Measurements from ENCODE around the gene SLC7A6. TPM values are rescaled to one million over a fixed set of nuclear protein-coding genes. Genes with fewer than 3 reads are reported as not detected.

Gene SLC7A6
- total and polyA plus RNA-seq, 5 donors, result 25.0 to 60.7 (median 45.0) TPM

DNA sequence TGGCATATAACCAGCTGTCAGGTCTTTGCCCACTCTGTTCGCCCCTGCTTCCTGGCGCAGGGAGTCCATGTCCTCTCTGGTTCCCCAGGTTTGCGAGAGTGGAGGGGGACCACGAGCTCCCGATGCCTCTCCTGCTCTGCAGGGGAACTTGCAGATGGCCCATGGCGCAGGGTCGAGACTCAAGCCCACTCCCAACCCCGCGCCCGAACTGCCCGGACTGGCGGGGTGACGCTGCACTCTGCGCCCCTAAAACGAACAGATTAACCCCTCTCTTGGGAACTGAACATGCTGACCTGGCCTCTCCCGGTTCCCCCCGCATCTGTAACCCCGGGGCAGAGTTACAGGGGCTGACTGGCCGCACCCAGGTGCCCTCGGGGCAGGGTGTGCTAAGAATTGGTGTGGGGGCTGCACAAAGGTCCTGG is 19.8 kb upstream of the SLC7A6 start:
- 8% methylated on average over 20 of the region's 20 CpGs for WGBS
- Histone ChIP-seq H3K27me3 (ENCODE audit: control insufficient read depth, insufficient read depth) (no peaks in the 10 kb centered on the region), H3K4me3 (ENCODE audit: low read length) (peak overlapping the region; percentile 68), H3K4me1 (ENCODE audit: control insufficient read depth, insufficient read depth, low read length) (peaks cover 19% of the 10 kb centered on the region), H3K27ac (ENCODE audit: low read length) (no peak overlapping the region), H3K9me3 (ENCODE audit: control insufficient read depth, low read length) (no peaks in the 10 kb centered on the region)
- DNase-seq (peak in 1 of 3 donors; percentile 54), ATAC-seq (no peak)
- intact Hi-C loops (cut with DNase I), result loop anchor here in 3 of 4 donors (5.0 to 10.0 kb wide), 2 partner anchors 83 to 270 kb away; no protein-coding TSS in a partner anchor

DNA sequence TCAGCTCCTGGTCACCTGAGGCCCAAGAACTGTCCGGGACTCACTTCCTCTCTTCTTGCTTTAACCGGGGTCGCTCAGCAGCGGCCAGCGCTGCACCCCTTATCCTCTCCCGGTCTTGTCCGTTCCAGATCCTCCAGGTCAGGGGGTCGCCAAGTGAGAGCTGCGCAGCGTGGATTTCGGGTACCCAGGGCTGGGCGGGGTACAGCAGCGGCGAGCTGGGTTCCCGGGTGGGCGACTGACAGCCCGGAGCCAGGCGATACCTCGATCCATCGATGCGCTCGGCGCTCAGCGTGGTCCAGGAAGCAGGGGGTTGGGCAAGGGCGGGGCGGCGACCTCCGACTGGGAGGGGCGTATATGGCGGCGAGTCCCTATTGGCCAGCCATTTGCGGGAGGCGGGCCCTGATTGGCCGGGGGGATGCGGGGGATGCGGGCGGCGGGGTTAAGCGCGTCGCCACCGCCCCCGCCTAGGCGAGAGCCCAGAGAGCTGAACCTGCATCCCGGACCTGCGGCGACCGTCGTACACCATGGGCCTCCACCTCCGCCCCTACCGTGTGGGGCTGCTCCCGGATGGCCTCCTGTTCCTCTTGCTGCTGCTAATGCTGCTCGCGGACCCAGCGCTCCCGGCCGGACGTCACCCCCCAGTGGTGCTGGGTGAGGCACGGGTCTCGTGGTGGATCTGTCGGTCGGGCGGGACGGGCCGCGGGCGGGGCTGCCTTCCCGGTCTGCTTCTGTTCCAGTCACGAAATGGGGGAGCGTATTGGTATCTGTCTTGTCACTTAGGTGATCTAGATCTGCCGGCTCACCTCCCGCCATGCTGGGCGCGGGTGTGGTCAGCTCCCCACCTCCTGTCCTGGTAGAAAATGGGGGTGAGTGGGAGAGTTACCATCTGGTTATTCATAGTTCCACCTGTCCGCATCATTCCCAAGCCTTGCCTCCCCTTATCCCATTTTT is 19.1 kb upstream of the SLC7A6 start, which contains the start of gene PLA2G15:
Gene PLA2G15 (plus strand): TSS at position 471 of the 951 bp plus-strand sequence. CDS start 54 bp downstream, at position 525.
- H3K4me1 ChIP-seq (ENCODE audit: control insufficient read depth, insufficient read depth, low read length), result peaks cover 19% of the 10 kb centered on the region
- DNase-seq, result peak; percentile 97 to 99 (median 99)
- under 1% methylated on average over 75 of the region's 75 CpGs for WGBS
- ATAC-seq, result peak; percentile 97
- H3K27me3 ChIP-seq (ENCODE audit: control insufficient read depth, insufficient read depth), result no peaks in the 10 kb centered on the region
- no peaks in the 10 kb centered on the region for H3K9me3 ChIP-seq (ENCODE audit: control insufficient read depth, low read length)
- intact Hi-C loops (cut with DNase I), result loop anchor here in 3 of 4 donors (5.0 to 10.0 kb wide), 2 partner anchors 82 to 270 kb away; no protein-coding TSS in a partner anchor
- H3K4me3 ChIP-seq (ENCODE audit: low read length), result peak within 1 kb of the TSS; percentile 68
- H3K27ac ChIP-seq (ENCODE audit: low read length), result peak within 1 kb of the TSS; percentile 67

DNA sequence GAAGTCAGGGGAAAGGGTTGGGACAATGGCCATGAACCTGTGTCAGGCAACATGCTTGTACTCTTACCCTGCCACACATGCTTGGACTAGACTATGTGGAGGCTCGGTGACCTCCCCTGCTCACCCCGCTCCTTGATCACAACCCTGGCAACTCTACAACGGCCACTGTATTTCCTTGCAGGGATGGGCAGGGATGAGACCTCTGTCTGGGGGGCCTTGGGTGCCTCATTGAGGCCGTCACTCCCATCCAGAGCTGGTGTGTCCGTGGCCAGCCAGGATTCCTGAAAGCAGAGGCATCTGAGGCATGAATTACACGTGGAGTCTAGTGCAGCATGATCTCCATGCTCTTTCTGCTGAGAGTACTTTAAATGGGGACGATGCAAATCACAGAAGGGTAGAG is 18.2 kb upstream of the SLC7A6 start:
- Histone ChIP-seq H3K27ac (ENCODE audit: low read length) (peak overlapping the region; percentile 67), H3K4me1 (ENCODE audit: control insufficient read depth, insufficient read depth, low read length) (peaks cover 19% of the 10 kb centered on the region), H3K27me3 (ENCODE audit: control insufficient read depth, insufficient read depth) (no peaks in the 10 kb centered on the region), H3K4me3 (ENCODE audit: low read length) (peak overlapping the region; percentile 68), H3K9me3 (ENCODE audit: control insufficient read depth, low read length) (no peaks in the 10 kb centered on the region)
- 74% methylated on average over 7 of the region's 7 CpGs for WGBS
- peak in 1 of 3 donors; percentile 41 for DNase-seq
- no peak for ATAC-seq
- intact Hi-C loops (cut with DNase I), result loop anchor here in 1 of 4 donors (10.0 kb wide), 1 partner anchor 269 kb away; no protein-coding TSS in a partner anchor

DNA sequence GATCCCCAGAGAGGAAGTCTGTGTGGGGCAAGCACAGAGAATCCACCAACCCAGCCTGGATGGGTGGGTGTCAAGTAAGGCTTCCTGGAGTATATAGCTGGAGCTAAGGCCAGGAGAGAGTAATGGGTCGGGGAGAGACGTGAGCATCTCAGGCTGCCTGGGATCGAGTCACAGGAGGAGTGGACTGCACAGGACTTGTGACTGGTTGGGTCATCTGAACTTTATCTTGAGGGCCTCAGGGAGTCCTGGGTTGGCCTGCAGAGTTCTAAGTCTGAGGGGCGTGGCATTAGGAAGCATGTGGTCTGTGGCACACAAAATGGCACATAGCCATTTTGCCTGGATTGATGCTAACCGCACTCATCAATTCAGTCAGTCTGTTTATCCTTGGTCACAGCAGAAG is 17.7 kb upstream of the SLC7A6 start:
- no peak for ATAC-seq
- Histone ChIP-seq H3K4me1 (ENCODE audit: control insufficient read depth, insufficient read depth, low read length) (peaks cover 19% of the 10 kb centered on the region), H3K9me3 (ENCODE audit: control insufficient read depth, low read length) (no peaks in the 10 kb centered on the region), H3K27ac (ENCODE audit: low read length) (peak overlapping the region; percentile 67), H3K4me3 (ENCODE audit: low read length) (no peak overlapping the region), H3K27me3 (ENCODE audit: control insufficient read depth, insufficient read depth) (no peaks in the 10 kb centered on the region)
- 68% methylated on average over 5 of the region's 5 CpGs for WGBS
- intact Hi-C loops (cut with DNase I), result loop anchor here in 1 of 4 donors (10.0 kb wide), 1 partner anchor 268 kb away; no protein-coding TSS in a partner anchor
- peak in 1 of 3 donors; percentile 23 for DNase-seq

DNA sequence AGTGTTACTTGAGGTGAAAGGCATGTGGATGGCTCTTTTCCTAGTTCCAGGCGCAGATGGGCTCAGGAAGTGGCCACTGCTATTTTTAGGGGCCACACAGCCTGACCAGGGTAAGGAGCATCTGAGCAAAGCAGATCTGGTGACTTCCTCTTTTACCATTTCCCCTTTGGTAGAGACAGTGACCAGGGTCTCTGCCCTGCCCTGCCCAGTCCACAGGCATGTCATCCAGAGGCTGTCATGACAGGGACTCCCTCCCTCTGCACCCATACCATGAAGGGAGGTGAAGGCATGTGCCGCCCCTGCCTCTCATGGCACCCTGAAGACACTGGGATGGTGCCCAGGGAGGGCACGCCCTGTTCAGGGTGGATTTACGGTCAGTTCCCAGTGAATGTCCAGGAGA is 16.9 kb upstream of the SLC7A6 start:
- DNase-seq (peak in 2 of 3 donors; percentile 59 to 60), ATAC-seq (peak; percentile 5)
- intact Hi-C loops (cut with DNase I), result loop anchor here in 1 of 4 donors (10.0 kb wide), 1 partner anchor 267 kb away; no protein-coding TSS in a partner anchor
- WGBS, result 74% methylated on average over 4 of the region's 4 CpGs
- Histone ChIP-seq H3K9me3 (ENCODE audit: control insufficient read depth, low read length) (no peaks in the 10 kb centered on the region), H3K27ac (ENCODE audit: low read length) (peak overlapping the region; percentile 67), H3K4me1 (ENCODE audit: control insufficient read depth, insufficient read depth, low read length) (peaks cover 19% of the 10 kb centered on the region), H3K4me3 (ENCODE audit: low read length) (no peak overlapping the region), H3K27me3 (ENCODE audit: control insufficient read depth, insufficient read depth) (no peaks in the 10 kb centered on the region)

DNA sequence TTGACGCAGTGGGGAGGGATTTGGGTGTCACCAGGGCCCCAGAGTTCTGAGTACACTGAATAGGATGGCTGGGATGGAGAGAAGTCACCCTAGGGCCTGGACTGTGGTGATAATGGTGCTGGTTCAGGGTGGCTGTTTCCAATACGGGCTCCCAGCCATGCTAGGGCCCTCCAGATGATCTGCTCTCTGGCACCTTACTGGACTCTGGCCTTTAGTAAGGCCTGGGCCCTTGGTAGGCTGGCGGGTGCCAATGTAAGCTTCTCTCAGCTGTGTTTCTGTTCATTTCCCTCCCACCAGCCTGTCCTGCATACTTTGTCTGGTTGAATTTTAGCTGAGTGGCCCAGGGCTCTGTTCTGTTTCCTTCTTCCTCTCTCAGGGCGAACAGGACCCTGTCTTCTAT is 16.4 kb upstream of the SLC7A6 start:
- Histone ChIP-seq H3K27ac (ENCODE audit: low read length) (peak overlapping the region; percentile 67), H3K9me3 (ENCODE audit: control insufficient read depth, low read length) (no peaks in the 10 kb centered on the region), H3K4me3 (ENCODE audit: low read length) (no peak overlapping the region), H3K27me3 (ENCODE audit: control insufficient read depth, insufficient read depth) (no peaks in the 10 kb centered on the region), H3K4me1 (ENCODE audit: control insufficient read depth, insufficient read depth, low read length) (peaks cover 21% of the 10 kb centered on the region)
- intact Hi-C loops (cut with DNase I), result loop anchor here in 1 of 4 donors (10.0 kb wide), 1 partner anchor 267 kb away; no protein-coding TSS in a partner anchor
- WGBS, result 70% methylated on average over 4 of the region's 4 CpGs
- peak in 1 of 3 donors; percentile 30 for DNase-seq
- ATAC-seq, result no peak

DNA sequence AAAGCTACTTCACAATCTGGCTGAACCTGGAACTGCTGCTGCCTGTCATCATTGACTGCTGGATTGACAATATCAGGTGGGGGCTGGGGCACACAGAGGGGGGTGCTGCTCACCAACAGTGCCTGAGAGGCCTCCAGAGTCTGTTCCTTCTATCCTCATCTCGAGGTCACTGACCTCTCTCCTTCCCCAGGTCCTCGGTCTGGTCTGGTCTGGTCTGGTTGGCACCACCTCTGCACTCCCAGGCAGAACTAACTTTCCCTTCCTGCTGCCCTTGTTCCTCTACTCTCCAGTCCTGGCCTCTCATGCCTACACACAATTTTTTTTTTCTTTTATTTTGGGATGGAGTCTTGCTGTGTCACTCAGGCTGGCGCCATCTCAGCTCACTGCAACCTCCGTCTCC is 15.0 kb upstream of the SLC7A6 start:
- H3K27ac ChIP-seq (ENCODE audit: low read length), result no peak overlapping the region
- 84% methylated on average over 4 of the region's 4 CpGs for WGBS
- no peak overlapping the region for H3K4me3 ChIP-seq (ENCODE audit: low read length)
- intact Hi-C loops (cut with DNase I), result loop anchor here in 1 of 4 donors (10.0 kb wide), 1 partner anchor 265 kb away; no protein-coding TSS in a partner anchor
- H3K4me1 ChIP-seq (ENCODE audit: control insufficient read depth, insufficient read depth, low read length), result peaks cover 23% of the 10 kb centered on the region
- no peaks in the 10 kb centered on the region for H3K9me3 ChIP-seq (ENCODE audit: control insufficient read depth, low read length)
- H3K27me3 ChIP-seq (ENCODE audit: control insufficient read depth, insufficient read depth), result no peaks in the 10 kb centered on the region
- ATAC-seq, result no peak
- DNase-seq, result no peak

DNA sequence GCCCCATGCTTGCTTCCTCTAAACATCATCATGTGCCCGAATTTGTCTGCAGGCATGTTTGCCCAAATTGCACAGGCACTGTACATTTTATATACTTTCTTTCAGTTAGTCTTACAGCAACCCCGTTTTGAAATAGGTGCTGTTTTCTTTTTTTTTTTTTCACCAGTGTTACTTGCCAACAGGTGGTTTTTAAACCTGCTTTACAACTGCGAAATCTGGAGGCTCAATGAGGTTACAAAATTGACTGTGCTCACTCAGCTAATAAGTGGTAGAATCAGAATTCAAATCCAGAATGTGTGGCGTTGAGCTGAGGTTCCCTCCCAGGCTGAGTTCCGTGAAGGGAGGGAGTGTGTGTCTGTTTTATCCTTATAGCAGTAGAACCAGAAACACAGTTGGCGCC is 13.4 kb upstream of the SLC7A6 start:
- peak overlapping the region; percentile 88 for H3K27ac ChIP-seq (ENCODE audit: low read length)
- H3K27me3 ChIP-seq (ENCODE audit: control insufficient read depth, insufficient read depth), result no peaks in the 10 kb centered on the region
- intact Hi-C loops (cut with DNase I), result no loop called here
- H3K9me3 ChIP-seq (ENCODE audit: control insufficient read depth, low read length), result no peaks in the 10 kb centered on the region
- 86% methylated on average over 6 of the region's 6 CpGs for WGBS
- no peak overlapping the region for H3K4me3 ChIP-seq (ENCODE audit: low read length)
- ATAC-seq (no peak), DNase-seq (no peak)
- peaks cover 23% of the 10 kb centered on the region for H3K4me1 ChIP-seq (ENCODE audit: control insufficient read depth, insufficient read depth, low read length)

DNA sequence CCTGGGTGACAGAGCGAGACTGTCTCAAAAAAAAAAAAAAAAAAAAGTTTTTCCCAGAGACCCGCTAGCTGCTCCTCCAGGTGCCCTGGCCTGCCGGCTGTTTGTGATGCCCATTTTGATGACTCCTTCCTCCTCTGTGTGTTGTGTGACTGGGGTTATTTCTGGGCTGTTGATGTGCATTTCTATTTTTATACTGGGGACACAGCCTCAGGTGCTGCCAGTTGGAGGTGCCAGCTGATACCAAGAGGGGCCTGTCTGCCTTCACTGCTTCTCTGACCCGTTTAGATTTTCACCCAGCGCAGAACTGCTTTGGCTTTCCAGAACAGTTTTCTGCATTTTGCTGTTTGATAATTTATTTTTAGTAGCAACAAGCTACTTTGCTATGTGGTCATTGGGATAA is 12.5 kb upstream of the SLC7A6 start:
- Histone ChIP-seq H3K4me1 (ENCODE audit: control insufficient read depth, insufficient read depth, low read length) (peaks cover 14% of the 10 kb centered on the region), H3K9me3 (ENCODE audit: control insufficient read depth, low read length) (no peaks in the 10 kb centered on the region), H3K4me3 (ENCODE audit: low read length) (no peak overlapping the region), H3K27ac (ENCODE audit: low read length) (peak overlapping the region; percentile 95), H3K27me3 (ENCODE audit: control insufficient read depth, insufficient read depth) (no peaks in the 10 kb centered on the region)
- DNase-seq (peak in 1 of 3 donors; percentile 63), ATAC-seq (peak; percentile 71 to 74)
- WGBS, result 73% methylated on average over 5 of the region's 5 CpGs
- intact Hi-C loops (cut with DNase I), result no loop called here

DNA sequence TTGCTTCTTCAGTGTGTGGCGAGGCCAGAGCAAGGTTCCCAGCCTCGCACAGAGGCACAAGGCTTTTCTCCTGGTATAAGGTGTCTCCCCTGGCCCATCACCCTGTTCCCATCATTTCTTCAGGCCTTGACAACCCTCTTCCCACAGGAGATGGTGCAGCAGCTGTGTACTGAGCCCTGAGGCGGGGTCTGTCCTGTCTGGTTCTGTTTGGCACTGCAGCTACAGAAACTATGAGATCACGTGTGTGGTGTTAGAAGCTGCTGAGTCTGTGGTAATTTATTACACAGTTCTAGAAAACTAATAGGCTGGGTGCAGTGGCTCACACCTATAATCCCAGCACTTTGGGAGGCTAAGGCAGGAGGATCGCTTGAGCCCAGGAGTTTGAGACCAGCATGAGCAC is 11.9 kb upstream of the SLC7A6 start:
- H3K27me3 ChIP-seq (ENCODE audit: control insufficient read depth, insufficient read depth), result no peaks in the 10 kb centered on the region
- DNase-seq, result no peak
- intact Hi-C loops (cut with DNase I), result no loop called here
- H3K4me1 ChIP-seq (ENCODE audit: control insufficient read depth, insufficient read depth, low read length), result peaks cover 10% of the 10 kb centered on the region
- ATAC-seq, result peak in 1 of 2 donors; percentile 3
- no peak overlapping the region for H3K4me3 ChIP-seq (ENCODE audit: low read length)
- peak overlapping the region; percentile 95 for H3K27ac ChIP-seq (ENCODE audit: low read length)
- H3K9me3 ChIP-seq (ENCODE audit: control insufficient read depth, low read length), result no peaks in the 10 kb centered on the region
- 66% methylated on average over 5 of the region's 5 CpGs for WGBS

DNA sequence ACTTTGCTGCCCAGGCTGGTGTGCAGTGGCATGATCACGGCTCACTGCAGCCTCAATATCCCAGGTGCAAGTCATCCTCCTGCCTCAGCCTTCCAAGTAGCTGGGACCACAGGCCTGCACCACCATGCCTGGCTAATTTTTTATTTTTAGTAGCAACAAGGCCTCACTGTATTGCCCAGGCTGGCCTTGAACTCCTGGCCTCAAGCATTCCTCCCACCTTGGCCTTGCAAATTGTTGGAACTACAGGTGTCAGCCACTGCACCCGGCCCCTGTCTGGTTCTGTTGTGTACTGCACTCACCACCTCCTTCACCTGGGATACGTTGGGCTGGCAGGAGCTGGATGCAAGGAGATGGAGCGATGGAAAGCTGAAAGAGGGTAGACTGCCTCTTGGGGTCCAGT is 10.6 kb upstream of the SLC7A6 start:
- no peak for ATAC-seq
- H3K4me1 ChIP-seq (ENCODE audit: control insufficient read depth, insufficient read depth, low read length), result peaks cover 4% of the 10 kb centered on the region
- H3K27me3 ChIP-seq (ENCODE audit: control insufficient read depth, insufficient read depth), result no peaks in the 10 kb centered on the region
- no peaks in the 10 kb centered on the region for H3K9me3 ChIP-seq (ENCODE audit: control insufficient read depth, low read length)
- 83% methylated on average over 4 of the region's 4 CpGs for WGBS
- H3K4me3 ChIP-seq (ENCODE audit: low read length), result no peak overlapping the region
- no peak for DNase-seq
- intact Hi-C loops (cut with DNase I), result no loop called here
- H3K27ac ChIP-seq (ENCODE audit: low read length), result peak overlapping the region; percentile 95
